Progenitor cell of endocrine pancreas (in vitro differentiated cells): ENCODE measurements around the gene NCOA1. TPM values are rescaled to one million over a fixed set of nuclear protein-coding genes. Genes with fewer than 3 reads are reported as not detected.

ENCODE experiments used
- DNase-seq: peaks from one replicate; pipeline ENCODE4 v3.0.0; 2021; ENCODE audit warnings: low spot score; ENCODE audit not compliant: unreplicated experiment
- H3K27ac Mint-ChIP-seq: 2 replicates; pipeline ENCODE4 v1.8.0; 2021; ENCODE audit warnings: mild to moderate bottlenecking, moderate library complexity, mixed read lengths
- H3K27me3 Mint-ChIP-seq: 2 replicates; pipeline ENCODE4 v1.8.0; 2021; ENCODE audit warnings: mixed read lengths
- H3K36me3 Mint-ChIP-seq: 2 replicates; pipeline ENCODE4 v1.8.0; 2022; ENCODE audit warnings: mixed read lengths; ENCODE audit not compliant: insufficient read depth
- H3K4me1 Mint-ChIP-seq: 2 replicates; pipeline ENCODE4 v1.8.0; 2021; ENCODE audit warnings: low read depth, mixed read lengths
- H3K4me3 Mint-ChIP-seq: 2 replicates; pipeline ENCODE4 v1.8.0; 2021; ENCODE audit warnings: low read depth, mild to moderate bottlenecking, moderate library complexity, mixed read lengths
- H3K9me3 Mint-ChIP-seq: 2 replicates; pipeline ENCODE4 v1.8.0; 2021; ENCODE audit warnings: low read depth, mixed read lengths
- total RNA-seq: library from RNA; stranded (reverse); gene quantifications from 2 replicates; pipeline ENCODE4 v1.2.1, GENCODE V29; 2021
- TF ChIP-seq, protein P1 (sequence below): fragments of 200-600 bp; sonication (generic); IDR thresholded peaks from one replicate; pipeline ENCODE4 v1.5.0; 2021; ENCODE audit warnings: antibody characterized with exemption, mild to moderate bottlenecking; ENCODE audit not compliant: unreplicated experiment

Gene NCOA1
- total RNA-seq, 1 donor from 2014 or later: 32.3 TPM

GRCh38 chr2:24628746-24629145 lies 137.7 kb downstream of the NCOA1 start:
- Mint-ChIP-seq H3K4me3 (no peak overlapping the region), H3K9me3 (no peaks in the 10 kb centered on the region), H3K27ac (no peak overlapping the region), H3K27me3 (no peaks in the 10 kb centered on the region), H3K4me1 (peaks cover 11% of the 10 kb centered on the region), H3K36me3 (no peaks in the 10 kb centered on the region)
- no peak for DNase-seq
- TF ChIP-seq, protein P1, sequence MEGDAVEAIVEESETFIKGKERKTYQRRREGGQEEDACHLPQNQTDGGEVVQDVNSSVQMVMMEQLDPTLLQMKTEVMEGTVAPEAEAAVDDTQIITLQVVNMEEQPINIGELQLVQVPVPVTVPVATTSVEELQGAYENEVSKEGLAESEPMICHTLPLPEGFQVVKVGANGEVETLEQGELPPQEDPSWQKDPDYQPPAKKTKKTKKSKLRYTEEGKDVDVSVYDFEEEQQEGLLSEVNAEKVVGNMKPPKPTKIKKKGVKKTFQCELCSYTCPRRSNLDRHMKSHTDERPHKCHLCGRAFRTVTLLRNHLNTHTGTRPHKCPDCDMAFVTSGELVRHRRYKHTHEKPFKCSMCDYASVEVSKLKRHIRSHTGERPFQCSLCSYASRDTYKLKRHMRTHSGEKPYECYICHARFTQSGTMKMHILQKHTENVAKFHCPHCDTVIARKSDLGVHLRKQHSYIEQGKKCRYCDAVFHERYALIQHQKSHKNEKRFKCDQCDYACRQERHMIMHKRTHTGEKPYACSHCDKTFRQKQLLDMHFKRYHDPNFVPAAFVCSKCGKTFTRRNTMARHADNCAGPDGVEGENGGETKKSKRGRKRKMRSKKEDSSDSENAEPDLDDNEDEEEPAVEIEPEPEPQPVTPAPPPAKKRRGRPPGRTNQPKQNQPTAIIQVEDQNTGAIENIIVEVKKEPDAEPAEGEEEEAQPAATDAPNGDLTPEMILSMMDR: no peak

DNA sequence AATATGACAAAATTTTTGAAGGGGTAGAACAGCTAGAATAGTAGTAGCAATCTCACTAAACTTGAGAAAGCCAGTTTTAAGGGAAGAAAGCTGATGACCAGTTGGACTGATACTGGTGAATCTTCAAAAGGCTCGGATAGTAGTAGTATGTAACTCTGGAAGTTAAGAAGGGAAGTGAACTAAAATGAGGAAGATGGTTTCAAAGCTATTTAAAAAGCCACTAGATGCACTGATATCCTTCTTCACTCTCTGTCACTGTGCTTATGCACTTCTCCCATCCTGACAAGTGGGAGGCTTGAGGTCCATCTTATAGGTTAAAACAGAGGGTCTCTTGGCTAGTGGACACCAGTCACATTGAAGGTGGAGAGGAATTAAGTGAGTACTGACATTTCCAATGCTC lies 141.1 kb downstream of the NCOA1 start:
- Mint-ChIP-seq H3K4me1 (peaks cover 7% of the 10 kb centered on the region), H3K4me3 (no peak overlapping the region)
- TF ChIP-seq, protein P1: no peak

DNA sequence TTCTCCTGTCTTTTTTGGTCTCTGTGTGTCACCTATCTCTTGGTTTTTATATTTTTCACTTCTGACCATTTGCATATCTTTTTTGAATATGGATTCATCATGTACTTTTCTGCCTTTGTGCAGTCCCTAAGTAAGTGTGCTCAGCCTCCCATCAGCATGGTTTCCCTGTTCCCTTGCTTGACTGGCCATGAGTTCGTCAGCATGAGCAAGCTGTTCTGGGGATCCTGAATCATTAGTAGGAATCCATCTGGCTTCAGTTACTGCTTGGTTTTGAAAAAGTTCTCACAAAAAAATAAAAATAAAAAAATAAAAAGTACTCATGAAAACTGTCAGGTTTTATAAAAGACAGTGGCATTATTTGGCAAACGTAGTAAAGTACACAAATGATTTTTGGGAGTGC lies 144.1 kb downstream of the NCOA1 start:
- Mint-ChIP-seq H3K4me3 (no peak overlapping the region), H3K4me1 (peaks cover 2% of the 10 kb centered on the region), H3K27ac (no peak overlapping the region), H3K36me3 (peaks cover 4% of the 10 kb centered on the region), H3K27me3 (no peaks in the 10 kb centered on the region), H3K9me3 (peaks cover 9% of the 10 kb centered on the region)
- TF ChIP-seq, protein P1: no peak
- DNase-seq: no peak

More for the DNA sequence above, 141.1 kb downstream of the NCOA1 start:
- Mint-ChIP-seq H3K9me3 (no peaks in the 10 kb centered on the region), H3K27ac (no peak overlapping the region), H3K36me3 (no peaks in the 10 kb centered on the region), H3K27me3 (no peaks in the 10 kb centered on the region)
- DNase-seq: no peak

DNA sequence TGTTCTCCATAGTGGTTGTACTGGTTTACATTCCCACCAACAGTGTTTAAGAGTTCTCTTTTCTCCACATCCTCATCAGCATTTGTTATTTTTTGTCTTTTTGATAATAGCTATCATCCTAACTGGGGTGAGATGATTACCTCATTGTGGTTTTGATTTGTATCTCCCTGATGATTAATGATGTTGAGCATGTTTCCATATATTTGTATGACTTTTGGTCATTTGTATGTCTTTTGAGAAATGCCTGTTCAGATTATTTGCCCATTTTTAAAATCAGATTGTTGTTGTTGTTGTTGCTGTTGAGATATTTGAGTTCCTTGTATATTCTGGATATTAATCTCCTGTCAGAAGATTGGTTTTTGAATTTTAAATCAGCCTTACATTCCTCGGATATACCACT lies 147.5 kb downstream of the NCOA1 start:
- Mint-ChIP-seq H3K4me1 (peaks cover 4% of the 10 kb centered on the region), H3K27me3 (no peaks in the 10 kb centered on the region), H3K9me3 (peaks cover 9% of the 10 kb centered on the region), H3K36me3 (peaks cover 4% of the 10 kb centered on the region), H3K4me3 (no peak overlapping the region), H3K27ac (no peak overlapping the region)
- DNase-seq: no peak
- TF ChIP-seq, protein P1: no peak

GRCh38 chr2:24642351-24642750 lies 151.3 kb downstream of the NCOA1 start:
- Mint-ChIP-seq H3K27me3 (no peaks in the 10 kb centered on the region), H3K4me3 (no peak overlapping the region), H3K27ac (no peak overlapping the region), H3K36me3 (peaks cover 4% of the 10 kb centered on the region), H3K4me1 (peaks cover 4% of the 10 kb centered on the region), H3K9me3 (peaks cover 9% of the 10 kb centered on the region)
- no peak for DNase-seq
- TF ChIP-seq, protein P1: no peak
